HEK293 (cell line): ENCODE results near the gene EYA2.

Experiments used
- CTCF ChIA-PET: fragments of 350-600 bp; formaldehyde crosslinking; extraction: SDS; loops from one replicate; lab custom pipeline; 2021; ENCODE audit warnings: antibody characterized with exemption; lab: Yijun Ruan, JAX
- POLR2A ChIA-PET: fragments of 300-600 bp; formaldehyde crosslinking; extraction: SDS; loops from one replicate; lab custom pipeline; 2020; ENCODE audit warnings: antibody characterized with exemption, inconsistent platforms; lab: Yijun Ruan, JAX
- H3K27ac ChIP-seq: fragments of 200-500 bp; sonication (Bioruptor generic); 2 replicates; pipeline ENCODE4 v1.5.1; 2014; ENCODE audit warnings: low read depth, low read length, control low read depth, inconsistent platforms; ENCODE audit errors: extremely low read depth
- H3K36me3 ChIP-seq, 2 experiments: fragments of 200-500 bp in 1 of 2; sonication (Bioruptor generic) in 1 of 2; 1 replicate in 1 of 2; 2 replicates in 1 of 2; pipeline ENCODE4 v1.5.1; 2014 to 2017; ENCODE audit warnings: inconsistent platforms in 2 of 2, low read length in 2 of 2; ENCODE audit not compliant: control insufficient read depth in 2 of 2, insufficient read depth in 1 of 2
- H3K4me1 ChIP-seq: fragments of 200-500 bp; sonication (Bioruptor generic); 2 replicates; pipeline ENCODE4 v1.5.1; 2014; ENCODE audit warnings: mild to moderate bottlenecking, low read length, inconsistent platforms; ENCODE audit not compliant: control insufficient read depth, insufficient read depth
- H3K4me3 ChIP-seq: 2 replicates; pipeline ENCODE4 v1.5.1; 2011; ENCODE audit warnings: low read depth, mild to moderate bottlenecking, control low read depth, low read length, moderate library complexity
- H3K9me3 ChIP-seq: fragments of 200-500 bp; sonication (Bioruptor generic); 2 replicates; pipeline ENCODE4 v1.5.1; 2014; ENCODE audit warnings: low read depth, low read length, inconsistent platforms; ENCODE audit not compliant: control insufficient read depth, insufficient read depth
- BCL11A ChIP-seq: fragments of 450-650 bp; formaldehyde crosslinking; IDR thresholded peaks from 2 replicates; pipeline ENCODE4 v1.5.1; 2016; ENCODE audit warnings: low read depth, missing biosample characterization, missing genetic modification characterization
- KLF16 ChIP-seq: fragments of 450-650 bp; formaldehyde crosslinking; IDR thresholded peaks from 2 replicates; pipeline ENCODE4 v1.5.1; 2017; ENCODE audit warnings: missing biosample characterization, missing genetic modification characterization
- PATZ1 ChIP-seq: fragments of 450-650 bp; formaldehyde crosslinking; IDR thresholded peaks from 2 replicates; pipeline ENCODE4 v1.5.1; 2016; ENCODE audit warnings: missing biosample characterization, missing genetic modification characterization
- PBX3 ChIP-seq: sonication (generic); formaldehyde crosslinking; IDR thresholded peaks from 2 replicates; pipeline ENCODE4 v1.8.1; 2022; ENCODE audit warnings: mild to moderate bottlenecking, moderate library complexity, missing genetic modification reagents
- TRIM28 ChIP-seq: IDR thresholded peaks from 2 replicates; pipeline ENCODE4 v1.6.1; 2011; ENCODE audit warnings: low read length, control low read depth, borderline replicate concordance
- TSHZ1 ChIP-seq: fragments of 450-650 bp; formaldehyde crosslinking; IDR thresholded peaks from 2 replicates; pipeline ENCODE4 v1.5.1; 2016; ENCODE audit warnings: missing biosample characterization, missing genetic modification characterization, borderline replicate concordance
- ZBTB1 ChIP-seq: fragments of 450-650 bp; formaldehyde crosslinking; IDR thresholded peaks from 2 replicates; pipeline ENCODE4 v1.5.1; 2016; ENCODE audit warnings: missing biosample characterization, missing genetic modification characterization
- ZBTB44 ChIP-seq: fragments of 450-650 bp; IDR thresholded peaks from 2 replicates; pipeline ENCODE4 v1.5.1; 2018; ENCODE audit warnings: missing biosample characterization, mild to moderate bottlenecking, missing genetic modification characterization
- ZNF157 ChIP-seq: fragments of 450-650 bp; formaldehyde crosslinking; IDR thresholded peaks from 2 replicates; pipeline ENCODE4 v1.5.1; 2016; ENCODE audit warnings: missing biosample characterization, missing genetic modification characterization
- ZNF184 ChIP-seq: fragments of 450-650 bp; IDR thresholded peaks from 2 replicates; pipeline ENCODE4 v1.5.1; 2018; ENCODE audit warnings: missing biosample characterization, mild to moderate bottlenecking, missing genetic modification characterization
- ZNF211 ChIP-seq: fragments of 450-650 bp; formaldehyde crosslinking; IDR thresholded peaks from 2 replicates; pipeline ENCODE4 v1.5.1; 2016; ENCODE audit warnings: low read depth, missing biosample characterization, missing genetic modification characterization
- ZNF214 ChIP-seq: fragments of 450-650 bp; formaldehyde crosslinking; IDR thresholded peaks from 2 replicates; pipeline ENCODE4 v1.5.1; 2017; ENCODE audit warnings: missing biosample characterization, mild to moderate bottlenecking, missing genetic modification characterization, borderline replicate concordance
- ZNF366 ChIP-seq: fragments of 450-650 bp; formaldehyde crosslinking; conservative IDR thresholded peaks from 2 replicates; pipeline ENCODE4 v1.5.1; 2016; ENCODE audit warnings: missing biosample characterization, missing genetic modification characterization
- ZNF48 ChIP-seq: fragments of 450-650 bp; formaldehyde crosslinking; IDR thresholded peaks from 2 replicates; pipeline ENCODE4 v1.5.1; 2016; ENCODE audit warnings: missing biosample characterization, missing genetic modification characterization
- ZNF513 ChIP-seq: fragments of 450-650 bp; IDR thresholded peaks from 2 replicates; pipeline ENCODE4 v1.5.1; 2018; ENCODE audit warnings: missing biosample characterization, missing genetic modification characterization
- ZNF600 ChIP-seq: fragments of 450-650 bp; formaldehyde crosslinking; IDR thresholded peaks from 2 replicates; pipeline ENCODE4 v1.5.1; 2016; ENCODE audit warnings: missing biosample characterization, missing genetic modification characterization
- ZNF677 ChIP-seq: fragments of 450-650 bp; IDR thresholded peaks from 2 replicates; pipeline ENCODE4 v1.5.0; 2018; ENCODE audit warnings: missing biosample characterization, mild to moderate bottlenecking, missing genetic modification characterization, moderate library complexity
- ZNF837 ChIP-seq: fragments of 450-650 bp; formaldehyde crosslinking; IDR thresholded peaks from 2 replicates; pipeline ENCODE4 v1.5.1; 2016; ENCODE audit warnings: missing biosample characterization, missing genetic modification characterization
- ZNF843 ChIP-seq: fragments of 450-650 bp; formaldehyde crosslinking; IDR thresholded peaks from 2 replicates; pipeline ENCODE4 v1.5.1; 2016; ENCODE audit warnings: missing biosample characterization, missing genetic modification characterization
- ZXDB ChIP-seq: fragments of 450-650 bp; formaldehyde crosslinking; IDR thresholded peaks from 2 replicates; pipeline ENCODE4 v1.5.1; 2016; ENCODE audit warnings: missing biosample characterization, missing genetic modification characterization

The EYA2 gene

GRCh38 chr20:46849751-46850150 lies 44.9 kb upstream of the EYA2 start:
- Histone ChIP-seq H3K9me3 (no peaks in the 10 kb centered on the region), H3K4me3 (no peak overlapping the region), H3K4me1 (no peaks in the 10 kb centered on the region), H3K27ac (no peak overlapping the region), H3K36me3 (no peaks in the 10 kb centered on the region)
- TF ChIP-seq TRIM28 (no peak), PBX3 (CRISPR knock-in tag) (no peak), ZNF48 (tag by site-specific recombination) (no peak), ZNF843 (tag by site-specific recombination) (no peak), ZNF214 (tag by site-specific recombination) (no peak)
- ChIA-PET CTCF (no interaction called here), POLR2A (no interaction called here)

GRCh38 chr20:46850416-46850815 lies 44.2 kb upstream of the EYA2 start:
- no peak overlapping the region for H3K4me3 ChIP-seq
- CTCF ChIA-PET: no interaction called here
- no peak overlapping the region for H3K27ac ChIP-seq
- POLR2A ChIA-PET: no interaction called here
- no peak for TF ChIP-seq ZNF366 (tag by site-specific recombination)
- TF ChIP-seq ZBTB1 (tag by site-specific recombination): no peak
- no peak for TF ChIP-seq ZNF837 (tag by site-specific recombination)
- TF ChIP-seq ZNF600 (tag by site-specific recombination): no peak
- no peak for TF ChIP-seq ZNF211 (tag by site-specific recombination)
- TF ChIP-seq ZBTB44 (tag by site-specific recombination): no peak
- TF ChIP-seq KLF16 (tag by site-specific recombination): no peak
- no peak for TF ChIP-seq PATZ1 (tag by site-specific recombination)
- no peak for TF ChIP-seq ZNF677 (tag by site-specific recombination)
- no peak for TF ChIP-seq ZNF513 (tag by site-specific recombination)
- no peak for TF ChIP-seq ZNF157 (tag by site-specific recombination)
- TF ChIP-seq ZNF214 (tag by site-specific recombination): no peak
- no peak for TF ChIP-seq ZXDB (tag by site-specific recombination)
- no peak for TF ChIP-seq BCL11A (tag by site-specific recombination)
- TF ChIP-seq TSHZ1: no peak
- TF ChIP-seq ZNF184: no peak
- H3K4me1 ChIP-seq: no peaks in the 10 kb centered on the region
- no peaks in the 10 kb centered on the region for H3K9me3 ChIP-seq
- H3K36me3 ChIP-seq: no peaks in the 10 kb centered on the region
